K562 (cell line): ENCODE measurements around the gene SUCO.
"Not testable (repeated sequence)": the region's sequence is repeated elsewhere in the genome, so short reads cannot be mapped to it uniquely, and the experiment has no call there.

Experiments
- CREB1 ChIP-seq, 2 experiments: sonication (generic) in 1 of 2; formaldehyde crosslinking in 1 of 2; IDR thresholded peaks; 2 replicates each; pipeline versions ENCODE4 v1.6.1 to v1.8.0; 2012 to 2022; ENCODE audit warnings: inconsistent platforms in 1 of 2, mild to moderate bottlenecking in 1 of 2, missing genetic modification reagents in 1 of 2, moderate library complexity in 1 of 2
- POLR2A ChIP-seq: fragments of 450-650 bp; conservative IDR thresholded peaks from 2 replicates; pipeline ENCODE4 v1.6.1; 2016
- POLR2AphosphoS5 ChIP-seq: IDR thresholded peaks from 2 replicates; pipeline ENCODE4 v1.6.1; 2011; ENCODE audit warnings: mild to moderate bottlenecking, low read depth, low read length, moderate library complexity; ENCODE audit not compliant: control insufficient read depth, insufficient read depth
- TF ChIP-seq, protein P1 (sequence below): fragments of 150-350 bp; IDR thresholded peaks from 2 replicates; pipeline ENCODE4 v1.6.1; 2014; ENCODE audit warnings: low read depth, mild to moderate bottlenecking, low read length, borderline replicate concordance
- TF ChIP-seq, protein P2 (sequence below): sonication (generic); formaldehyde crosslinking; IDR thresholded peaks from 2 replicates; pipeline ENCODE4 v1.9.0; 2022; ENCODE audit warnings: mild to moderate bottlenecking, missing genetic modification reagents
- TF ChIP-seq, protein P3 (sequence below): sonication (generic); formaldehyde crosslinking; IDR thresholded peaks from 2 replicates; pipeline ENCODE4 v1.5.0; 2020; ENCODE audit warnings: missing genetic modification reagents

DNA sequence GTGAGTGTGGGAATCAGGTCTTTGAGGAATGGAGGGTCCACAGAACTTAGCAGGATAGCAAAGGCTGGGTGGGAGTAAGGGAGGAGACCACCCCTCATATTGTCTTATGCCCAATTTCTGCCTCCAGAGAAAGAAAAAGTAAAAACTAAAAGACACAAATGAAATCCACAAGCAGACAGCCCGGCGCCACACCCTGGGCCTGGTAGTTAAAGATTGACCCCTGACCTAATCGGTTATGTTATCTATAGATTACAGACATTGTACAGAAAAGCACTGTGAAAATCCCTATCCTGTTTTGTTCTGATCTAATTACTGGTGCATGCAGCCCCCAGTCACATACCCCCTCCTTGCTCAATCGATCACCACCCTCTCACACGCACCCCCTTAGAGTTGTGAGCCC lies 36.8 kb upstream of the SUCO start:
- TF ChIP-seq, protein P1, sequence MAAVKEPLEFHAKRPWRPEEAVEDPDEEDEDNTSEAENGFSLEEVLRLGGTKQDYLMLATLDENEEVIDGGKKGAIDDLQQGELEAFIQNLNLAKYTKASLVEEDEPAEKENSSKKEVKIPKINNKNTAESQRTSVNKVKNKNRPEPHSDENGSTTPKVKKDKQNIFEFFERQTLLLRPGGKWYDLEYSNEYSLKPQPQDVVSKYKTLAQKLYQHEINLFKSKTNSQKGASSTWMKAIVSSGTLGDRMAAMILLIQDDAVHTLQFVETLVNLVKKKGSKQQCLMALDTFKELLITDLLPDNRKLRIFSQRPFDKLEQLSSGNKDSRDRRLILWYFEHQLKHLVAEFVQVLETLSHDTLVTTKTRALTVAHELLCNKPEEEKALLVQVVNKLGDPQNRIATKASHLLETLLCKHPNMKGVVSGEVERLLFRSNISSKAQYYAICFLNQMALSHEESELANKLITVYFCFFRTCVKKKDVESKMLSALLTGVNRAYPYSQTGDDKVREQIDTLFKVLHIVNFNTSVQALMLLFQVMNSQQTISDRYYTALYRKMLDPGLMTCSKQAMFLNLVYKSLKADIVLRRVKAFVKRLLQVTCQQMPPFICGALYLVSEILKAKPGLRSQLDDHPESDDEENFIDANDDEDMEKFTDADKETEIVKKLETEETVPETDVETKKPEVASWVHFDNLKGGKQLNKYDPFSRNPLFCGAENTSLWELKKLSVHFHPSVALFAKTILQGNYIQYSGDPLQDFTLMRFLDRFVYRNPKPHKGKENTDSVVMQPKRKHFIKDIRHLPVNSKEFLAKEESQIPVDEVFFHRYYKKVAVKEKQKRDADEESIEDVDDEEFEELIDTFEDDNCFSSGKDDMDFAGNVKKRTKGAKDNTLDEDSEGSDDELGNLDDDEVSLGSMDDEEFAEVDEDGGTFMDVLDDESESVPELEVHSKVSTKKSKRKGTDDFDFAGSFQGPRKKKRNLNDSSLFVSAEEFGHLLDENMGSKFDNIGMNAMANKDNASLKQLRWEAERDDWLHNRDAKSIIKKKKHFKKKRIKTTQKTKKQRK = not testable (repeated sequence)
- TF ChIP-seq, protein P2, sequence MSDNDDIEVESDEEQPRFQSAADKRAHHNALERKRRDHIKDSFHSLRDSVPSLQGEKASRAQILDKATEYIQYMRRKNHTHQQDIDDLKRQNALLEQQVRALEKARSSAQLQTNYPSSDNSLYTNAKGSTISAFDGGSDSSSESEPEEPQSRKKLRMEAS (CRISPR knock-in tag) = not testable (repeated sequence)
- TF ChIP-seq POLR2A; POLR2AphosphoS5; CREB1 (IDR thresholded peaks at IDR 0.05); CREB1 (CRISPR knock-in tag; IDR thresholded peaks at IDR 0.05): not testable (repeated sequence)
- TF ChIP-seq, protein P3, sequence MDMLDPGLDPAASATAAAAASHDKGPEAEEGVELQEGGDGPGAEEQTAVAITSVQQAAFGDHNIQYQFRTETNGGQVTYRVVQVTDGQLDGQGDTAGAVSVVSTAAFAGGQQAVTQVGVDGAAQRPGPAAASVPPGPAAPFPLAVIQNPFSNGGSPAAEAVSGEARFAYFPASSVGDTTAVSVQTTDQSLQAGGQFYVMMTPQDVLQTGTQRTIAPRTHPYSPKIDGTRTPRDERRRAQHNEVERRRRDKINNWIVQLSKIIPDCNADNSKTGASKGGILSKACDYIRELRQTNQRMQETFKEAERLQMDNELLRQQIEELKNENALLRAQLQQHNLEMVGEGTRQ (CRISPR knock-in tag) = not testable (repeated sequence)
